Keratinocyte (primary cell): Measurements from ENCODE around the gene ITPKB. TPM values are rescaled to one million over a fixed set of nuclear protein-coding genes. Genes with fewer than 3 reads are reported as not detected.

Experiments
- DNase-seq: peaks from one replicate; pipeline ENCODE4 v3.0.0-alpha.2; 2011; ENCODE audit warnings: low read depth, missing footprints, low spot score
- FAIRE-seq: peaks from 2 replicates; lab custom pipeline; 2011; peaks lifted over from hg19 to GRCh38; lab: Jason Lieb, UNC
- H2AFZ ChIP-seq: 2 replicates; pipeline ENCODE4 v1.6.0; 2012; ENCODE audit warnings: low read length, control low read depth, inconsistent platforms; ENCODE audit not compliant: control insufficient read depth
- H3K27ac ChIP-seq: 2 replicates; pipeline ENCODE4 v1.5.1; 2011; ENCODE audit warnings: low read length; ENCODE audit not compliant: control insufficient read depth, insufficient read depth
- H3K27me3 ChIP-seq: 3 replicates; pipeline ENCODE4 v1.6.0; 2011; ENCODE audit warnings: low read length; ENCODE audit not compliant: control insufficient read depth, insufficient read depth; ENCODE audit errors: extremely low read depth
- H3K36me3 ChIP-seq, 2 experiments: 2 replicates in 1 of 2; 3 replicates in 1 of 2; pipeline ENCODE4 v1.5.1; 2011; ENCODE audit warnings: low read length in 2 of 2, mild to moderate bottlenecking in 1 of 2; ENCODE audit not compliant: control insufficient read depth in 2 of 2, insufficient read depth in 2 of 2; ENCODE audit errors: extremely low read depth in 1 of 2
- H3K4me1 ChIP-seq: 3 replicates; pipeline ENCODE4 v1.5.1; 2011; ENCODE audit warnings: low read length; ENCODE audit not compliant: control insufficient read depth, insufficient read depth; ENCODE audit errors: extremely low read depth
- H3K4me2 ChIP-seq: 3 replicates; pipeline ENCODE4 v1.6.0; 2011; ENCODE audit warnings: low read depth, low read length; ENCODE audit not compliant: control insufficient read depth, insufficient read depth; ENCODE audit errors: extremely low read depth
- H3K4me3 ChIP-seq, 3 experiments: fragments of 200-600 bp in 1 of 3; sonication (generic) in 1 of 3; 2 replicates in 2 of 3; 3 replicates in 1 of 3; pipeline ENCODE4 v1.5.1; 2011 to 2016; ENCODE audit warnings: low read length in 3 of 3, mild to moderate bottlenecking in 3 of 3, control low read depth in 2 of 3, inconsistent platforms in 1 of 3, low read depth in 1 of 3, mixed read lengths in 1 of 3, mixed run types in 1 of 3, moderate library complexity in 1 of 3; ENCODE audit not compliant: control insufficient read depth in 2 of 3, insufficient read depth in 2 of 3; ENCODE audit errors: extremely low read depth in 1 of 3
- H3K79me2 ChIP-seq: 2 replicates; pipeline ENCODE4 v1.6.0; 2012; ENCODE audit warnings: low read length; ENCODE audit not compliant: control insufficient read depth, insufficient read depth
- H3K9ac ChIP-seq: 3 replicates; pipeline ENCODE4 v1.6.0; 2011; ENCODE audit warnings: low read length; ENCODE audit not compliant: control insufficient read depth, insufficient read depth; ENCODE audit errors: extremely low read depth
- H3K9me1 ChIP-seq: 3 replicates; pipeline ENCODE4 v1.6.0; 2011; ENCODE audit warnings: low read length; ENCODE audit not compliant: control insufficient read depth, insufficient read depth; ENCODE audit errors: extremely low read depth
- H3K9me3 ChIP-seq: 2 replicates; pipeline ENCODE4 v1.5.1; 2012; ENCODE audit warnings: low read depth, low read length; ENCODE audit not compliant: control insufficient read depth
- H4K20me1 ChIP-seq: 3 replicates; pipeline ENCODE4 v1.6.0; 2011; ENCODE audit warnings: low read length; ENCODE audit not compliant: control insufficient read depth, insufficient read depth; ENCODE audit errors: extremely low read depth
- CTCF ChIP-seq, 3 experiments: IDR thresholded peaks in 1 of 3; conservative IDR thresholded peaks in 1 of 3; optimal IDR thresholded peaks in 1 of 3; 2 replicates in 2 of 3; 3 replicates in 1 of 3; pipeline versions ENCODE3 to v1.5.1; 2011; ENCODE audit warnings: low read length in 3 of 3, mild to moderate bottlenecking in 3 of 3, moderate library complexity in 2 of 3, control low read depth in 1 of 3, inconsistent platforms in 1 of 3; ENCODE audit not compliant: insufficient read depth in 2 of 3; ENCODE audit errors: extremely low read depth in 1 of 3
- EZH2 ChIP-seq: IDR thresholded peaks from one replicate; pipeline ENCODE4 v1.6.1; 2012; ENCODE audit warnings: inconsistent platforms, mild to moderate bottlenecking, low read length, moderate library complexity
- dilution Hi-C: fragments of 300-500 bp; cut with MboI; formaldehyde crosslinking; loops from one replicate; pipeline ENCODE4 v1.7.0; 2020; ENCODE audit warnings: low sequenced_read_pairs; ENCODE audit not compliant: extremely low pct_ligation_motif_present
- polyA plus RNA-seq, 5 experiments: library from polyadenylated mRNA; depleted of rRNA in 3 of 5; stranded (reverse) in 3 of 5; stranded (forward) in 1 of 5; unstranded in 1 of 5; fragments of >200 nt; gene quantifications; 1 replicate in 1 of 5; 2 replicates in 3 of 5; 3 replicates in 1 of 5; pipeline versions ENCODE4 v1.2.1 to v1.2.3, GENCODE V29; 2011 to 2012; ENCODE audit warnings: missing spikeins in 2 of 5, low read depth in 1 of 5, low replicate concordance in 1 of 5

ITPKB gene
- polyA plus RNA-seq, 1 donor (not counting 4 experiments of a cell fraction or from before 2014, with no cell fraction given): 3.2 TPM

GRCh38 chr1:226684026-226684425 is 55.1 kb downstream of the ITPKB start:
- Histone ChIP-seq H3K4me3 (no peak overlapping the region), H2AFZ (no peak overlapping the region), H4K20me1 (no peaks in the 10 kb centered on the region), H3K36me3 (no peaks in the 10 kb centered on the region), H3K27me3 (no peaks in the 10 kb centered on the region), H3K27ac (no peak overlapping the region), H3K4me1 (peaks cover 12% of the 10 kb centered on the region), H3K9me1 (peaks cover 2% of the 10 kb centered on the region), H3K4me2 (no peak overlapping the region), H3K9ac (no peak overlapping the region), H3K79me2 (no peaks in the 10 kb centered on the region), H3K9me3 (no peaks in the 10 kb centered on the region)
- TF ChIP-seq EZH2 (no peak), CTCF (optimal IDR thresholded peaks at IDR 0.05 in 1 of 3, IDR thresholded peaks at IDR 0.05 in 1 of 3, conservative IDR thresholded peaks at IDR 0.05 in 1 of 3; ENCODE audit: extremely low read depth in 1 of 3, insufficient read depth in 2 of 3, low read length in 3 of 3) (no peak)
- FAIRE-seq: no peak
- no peak for DNase-seq
- dilution Hi-C loops: no loop called here

- H3K4me1 ChIP-seq: peaks cover 12% of the 10 kb centered on the region
- dilution Hi-C loops: no loop called here
- H3K9ac ChIP-seq: no peak overlapping the region
- no peak overlapping the region for H3K27ac ChIP-seq
- FAIRE-seq: no peak
- no peaks in the 10 kb centered on the region for H3K9me3 ChIP-seq
- no peaks in the 10 kb centered on the region for H3K36me3 ChIP-seq
- peaks cover 2% of the 10 kb centered on the region for H3K9me1 ChIP-seq
- H3K4me2 ChIP-seq: no peak overlapping the region
- no peak overlapping the region for H3K4me3 ChIP-seq
- H3K79me2 ChIP-seq: no peaks in the 10 kb centered on the region
- no peak for DNase-seq
- no peaks in the 10 kb centered on the region for H4K20me1 ChIP-seq
- H3K27me3 ChIP-seq: no peaks in the 10 kb centered on the region
- TF ChIP-seq EZH2 (no peak), CTCF (optimal IDR thresholded peaks at IDR 0.05 in 1 of 3, IDR thresholded peaks at IDR 0.05 in 1 of 3, conservative IDR thresholded peaks at IDR 0.05 in 1 of 3; ENCODE audit: extremely low read depth in 1 of 3, insufficient read depth in 2 of 3, low read length in 3 of 3) (no peak)
- H2AFZ ChIP-seq: no peak overlapping the region
Measured at GRCh38 chr1:226682871-226683814, 55.9 kb downstream of the ITPKB start.
